ENCODE measurements around the gene OTOF.
A peak's percentile ranks its signal among the peaks of the same experiment; 100 is the strongest.

OTOF gene

DNA sequence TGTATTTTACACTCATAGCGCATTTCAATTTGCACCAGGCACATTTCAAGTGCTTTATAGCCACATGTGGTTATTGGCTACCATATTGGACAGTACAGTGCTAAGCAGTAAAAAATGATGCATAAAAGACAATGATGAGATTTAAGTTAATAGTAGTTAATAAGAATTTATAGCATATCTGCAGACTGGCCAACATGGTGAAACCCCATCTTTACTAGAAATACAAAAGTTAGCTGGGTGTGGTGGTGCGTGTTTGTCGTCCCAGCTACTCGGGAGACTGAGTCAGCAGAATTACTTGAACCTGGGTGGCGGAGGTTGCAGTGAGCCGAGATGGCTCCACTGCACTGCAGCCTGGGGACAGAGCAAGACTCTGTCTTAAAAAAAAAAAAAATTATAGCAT, 66.5 kb downstream of the OTOF start:
- H3K4me3 ChIP-seq (ENCODE audit: low read length): peak overlapping the region; percentile 75; the same call in 1 of the 2 replicates
- no peak for TF ChIP-seq EZH2phosphoT487 (IDR thresholded peaks at IDR 0.05; ENCODE audit: low read depth)
- TF ChIP-seq, protein P1, sequence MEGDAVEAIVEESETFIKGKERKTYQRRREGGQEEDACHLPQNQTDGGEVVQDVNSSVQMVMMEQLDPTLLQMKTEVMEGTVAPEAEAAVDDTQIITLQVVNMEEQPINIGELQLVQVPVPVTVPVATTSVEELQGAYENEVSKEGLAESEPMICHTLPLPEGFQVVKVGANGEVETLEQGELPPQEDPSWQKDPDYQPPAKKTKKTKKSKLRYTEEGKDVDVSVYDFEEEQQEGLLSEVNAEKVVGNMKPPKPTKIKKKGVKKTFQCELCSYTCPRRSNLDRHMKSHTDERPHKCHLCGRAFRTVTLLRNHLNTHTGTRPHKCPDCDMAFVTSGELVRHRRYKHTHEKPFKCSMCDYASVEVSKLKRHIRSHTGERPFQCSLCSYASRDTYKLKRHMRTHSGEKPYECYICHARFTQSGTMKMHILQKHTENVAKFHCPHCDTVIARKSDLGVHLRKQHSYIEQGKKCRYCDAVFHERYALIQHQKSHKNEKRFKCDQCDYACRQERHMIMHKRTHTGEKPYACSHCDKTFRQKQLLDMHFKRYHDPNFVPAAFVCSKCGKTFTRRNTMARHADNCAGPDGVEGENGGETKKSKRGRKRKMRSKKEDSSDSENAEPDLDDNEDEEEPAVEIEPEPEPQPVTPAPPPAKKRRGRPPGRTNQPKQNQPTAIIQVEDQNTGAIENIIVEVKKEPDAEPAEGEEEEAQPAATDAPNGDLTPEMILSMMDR (IDR thresholded peaks at IDR 0.05; ENCODE audit: low read depth, low read length): no peak

DNA sequence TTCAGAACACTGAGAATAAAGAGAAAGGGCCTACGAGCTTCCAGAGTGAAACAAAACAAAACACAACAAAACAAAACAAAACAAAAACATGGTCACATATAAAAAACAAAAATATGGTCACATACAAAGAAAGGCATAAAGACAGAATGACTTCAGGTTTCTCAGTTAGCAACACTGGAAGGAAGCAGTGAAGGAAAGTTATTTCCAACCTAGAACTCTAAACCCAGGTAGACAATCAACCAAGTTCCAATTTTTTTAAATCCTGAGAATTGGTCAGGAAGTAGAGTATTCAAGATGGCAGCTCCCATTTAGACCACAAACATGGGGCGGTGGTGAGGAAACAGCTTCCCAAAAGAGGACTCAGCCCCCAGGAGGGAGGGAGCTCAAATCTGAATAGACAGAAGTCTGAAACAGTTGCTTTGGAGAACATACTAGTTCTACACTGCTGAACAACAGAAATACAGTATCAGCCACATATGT, 67.1 kb downstream of the OTOF start:
- no peak overlapping the region for H3K9ac ChIP-seq (ENCODE audit: low read length)
- TF ChIP-seq EZH2phosphoT487 (IDR thresholded peaks at IDR 0.05; ENCODE audit: low read depth): no peak
- TF ChIP-seq, protein P1 (IDR thresholded peaks at IDR 0.05; ENCODE audit: low read depth, low read length): no peak
- 0 out of 2 replicates have a peak overlapping the region, but pooled peaks have one; percentile 27 for H2AFZ ChIP-seq (ENCODE audit: low read depth, low read length)

More for the DNA sequence above, 66.5 kb downstream of the OTOF start:
- Histone ChIP-seq H4K20me1 (ENCODE audit: insufficient read depth, low read length) (no peaks in the 10 kb centered on the region), H2AFZ (ENCODE audit: low read depth, low read length) (peak overlapping the region; percentile 99; the same call in 1 of the 2 replicates), H3K4me2 (ENCODE audit: low read length) (peak overlapping the region; percentile 66; the same call in 1 of the 2 replicates), H3K9ac (ENCODE audit: low read length) (no peak overlapping the region), H3K27ac (ENCODE audit: low read length) (no peak overlapping the region), H3K4me1 (ENCODE audit: low read length) (peaks cover 10% of the 10 kb centered on the region), H3K36me3 (replicated peaks; ENCODE audit: low read depth, low read length) (no peaks in the 10 kb centered on the region), H3K27me3 (ENCODE audit: low read depth, low read length) (no peaks in the 10 kb centered on the region), H3K9me3 (ENCODE audit: insufficient read depth, low read length) (no peaks in the 10 kb centered on the region), H3K79me2 (ENCODE audit: low read length) (no peaks in the 10 kb centered on the region)

DNA sequence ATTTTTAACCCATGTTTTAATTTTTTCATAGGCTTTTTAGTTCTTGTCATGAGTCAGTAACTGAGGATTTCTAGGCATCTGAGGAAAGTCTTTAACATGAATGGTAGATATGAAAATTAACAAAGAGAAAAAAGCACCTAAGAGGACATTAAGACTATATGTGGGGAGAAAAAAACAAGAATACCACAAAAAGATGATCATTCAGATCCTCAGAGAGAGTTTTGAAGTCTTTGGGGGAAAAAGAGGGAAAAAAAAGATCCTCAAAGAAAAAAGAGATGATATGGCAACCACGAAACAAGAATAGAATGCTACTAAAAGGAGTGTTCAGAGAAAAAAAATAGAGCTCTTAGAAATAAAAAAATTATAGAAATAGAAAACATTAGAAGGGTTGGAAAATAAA, 68.1 kb downstream of the OTOF start:
- Histone ChIP-seq H3K27ac (ENCODE audit: low read length) (no peak overlapping the region), H3K36me3 (replicated peaks; ENCODE audit: low read depth, low read length) (no peaks in the 10 kb centered on the region), H2AFZ (ENCODE audit: low read depth, low read length) (no peak overlapping the region), H3K4me1 (ENCODE audit: low read length) (peaks cover 10% of the 10 kb centered on the region), H3K4me3 (ENCODE audit: low read length) (no peak overlapping the region), H3K9ac (ENCODE audit: low read length) (no peak overlapping the region), H3K79me2 (ENCODE audit: low read length) (no peaks in the 10 kb centered on the region), H3K4me2 (ENCODE audit: low read length) (no peak overlapping the region), H3K27me3 (ENCODE audit: low read depth, low read length) (no peaks in the 10 kb centered on the region), H4K20me1 (ENCODE audit: insufficient read depth, low read length) (no peaks in the 10 kb centered on the region), H3K9me3 (ENCODE audit: insufficient read depth, low read length) (no peaks in the 10 kb centered on the region)
- TF ChIP-seq, protein P1 (IDR thresholded peaks at IDR 0.05; ENCODE audit: low read depth, low read length): no peak
- no peak for TF ChIP-seq EZH2phosphoT487 (IDR thresholded peaks at IDR 0.05; ENCODE audit: low read depth)

More for the DNA sequence above, 67.1 kb downstream of the OTOF start:
- H3K4me1 ChIP-seq (ENCODE audit: low read length): peaks cover 10% of the 10 kb centered on the region
- H3K9me3 ChIP-seq (ENCODE audit: insufficient read depth, low read length): no peaks in the 10 kb centered on the region
- no peak overlapping the region for H3K27ac ChIP-seq (ENCODE audit: low read length)
- H3K36me3 ChIP-seq (replicated peaks; ENCODE audit: low read depth, low read length): no peaks in the 10 kb centered on the region
- no peak overlapping the region for H3K4me2 ChIP-seq (ENCODE audit: low read length)
- H3K4me3 ChIP-seq (ENCODE audit: low read length): no peak overlapping the region
- H3K27me3 ChIP-seq (ENCODE audit: low read depth, low read length): no peaks in the 10 kb centered on the region
- H4K20me1 ChIP-seq (ENCODE audit: insufficient read depth, low read length): no peaks in the 10 kb centered on the region
- H3K79me2 ChIP-seq (ENCODE audit: low read length): no peaks in the 10 kb centered on the region

DNA sequence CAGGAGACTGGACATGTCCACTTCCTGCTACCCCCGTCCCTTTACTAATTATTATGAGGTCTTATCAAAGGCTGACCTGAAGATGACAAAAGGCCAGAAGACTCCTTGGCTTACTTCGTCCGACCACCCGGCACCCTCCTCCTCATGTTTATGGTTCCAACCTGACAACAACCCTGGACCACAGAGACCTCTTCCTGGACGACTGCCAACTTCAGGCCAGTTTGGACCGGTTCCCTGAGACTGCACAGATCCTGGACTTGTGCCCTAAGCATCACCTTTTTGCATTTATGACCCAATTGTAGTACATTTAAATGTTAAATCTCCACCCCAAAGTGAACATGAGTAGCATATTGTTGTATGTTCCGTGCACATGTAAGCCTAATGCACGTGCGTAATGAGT, 70.4 kb downstream of the OTOF start:
- no peaks in the 10 kb centered on the region for H3K9me3 ChIP-seq (ENCODE audit: insufficient read depth, low read length)
- no peaks in the 10 kb centered on the region for H3K36me3 ChIP-seq (replicated peaks; ENCODE audit: low read depth, low read length)
- no peak overlapping the region for H3K4me2 ChIP-seq (ENCODE audit: low read length)
- no peaks in the 10 kb centered on the region for H3K27me3 ChIP-seq (ENCODE audit: low read depth, low read length)
- no peaks in the 10 kb centered on the region for H3K79me2 ChIP-seq (ENCODE audit: low read length)
- H3K4me3 ChIP-seq (ENCODE audit: low read length): no peak overlapping the region
- H4K20me1 ChIP-seq (ENCODE audit: insufficient read depth, low read length): no peaks in the 10 kb centered on the region
- no peak overlapping the region for H2AFZ ChIP-seq (ENCODE audit: low read depth, low read length)
- TF ChIP-seq EZH2phosphoT487 (IDR thresholded peaks at IDR 0.05; ENCODE audit: low read depth): no peak
- TF ChIP-seq, protein P1 (IDR thresholded peaks at IDR 0.05; ENCODE audit: low read depth, low read length): no peak
- H3K27ac ChIP-seq (ENCODE audit: low read length): no peak overlapping the region
- no peak overlapping the region for H3K9ac ChIP-seq (ENCODE audit: low read length)
- peaks cover 8% of the 10 kb centered on the region for H3K4me1 ChIP-seq (ENCODE audit: low read length)
